ENCODE measurements around the gene NLGN4X.

DNA sequence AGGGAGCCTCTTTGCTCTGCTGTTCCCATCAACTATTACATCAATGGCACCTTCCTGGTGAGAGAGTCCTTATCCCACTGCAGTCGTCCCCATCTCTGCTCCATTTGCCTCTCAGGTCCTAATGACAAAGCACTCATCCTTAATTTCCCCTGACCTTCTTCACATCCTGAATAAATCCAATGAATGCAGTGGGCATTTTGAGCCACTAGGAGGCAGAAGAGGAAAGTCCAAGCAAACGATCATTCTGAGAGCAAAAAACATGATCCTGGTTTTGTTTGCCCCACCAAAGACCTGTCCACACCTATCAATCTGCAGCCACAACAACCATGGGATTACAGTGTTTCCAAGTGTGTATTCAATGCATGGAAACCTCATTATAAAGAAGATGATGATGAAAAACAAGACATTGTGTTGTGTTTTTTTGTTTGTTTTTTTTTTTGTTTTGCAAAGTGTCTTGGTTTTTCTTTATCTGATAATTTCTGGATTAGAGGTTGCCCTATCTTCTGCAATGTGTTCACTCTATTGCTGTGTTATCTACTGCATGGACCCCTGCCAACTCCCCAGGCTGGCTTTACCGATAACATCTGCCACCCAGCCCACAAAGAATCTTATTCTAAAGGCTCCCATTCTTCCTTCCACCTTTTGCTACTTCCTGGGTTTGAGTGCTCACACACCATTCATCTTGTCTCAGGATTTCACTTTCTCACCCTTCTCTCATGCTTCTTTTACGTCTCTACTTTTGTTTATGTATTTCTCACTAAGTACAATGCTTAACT lies 207.2 kb downstream of the NLGN4X start:
- TF ChIP-seq POLR2A (IDR thresholded peaks at IDR 0.05): no peak
- TF ChIP-seq, protein P1, sequence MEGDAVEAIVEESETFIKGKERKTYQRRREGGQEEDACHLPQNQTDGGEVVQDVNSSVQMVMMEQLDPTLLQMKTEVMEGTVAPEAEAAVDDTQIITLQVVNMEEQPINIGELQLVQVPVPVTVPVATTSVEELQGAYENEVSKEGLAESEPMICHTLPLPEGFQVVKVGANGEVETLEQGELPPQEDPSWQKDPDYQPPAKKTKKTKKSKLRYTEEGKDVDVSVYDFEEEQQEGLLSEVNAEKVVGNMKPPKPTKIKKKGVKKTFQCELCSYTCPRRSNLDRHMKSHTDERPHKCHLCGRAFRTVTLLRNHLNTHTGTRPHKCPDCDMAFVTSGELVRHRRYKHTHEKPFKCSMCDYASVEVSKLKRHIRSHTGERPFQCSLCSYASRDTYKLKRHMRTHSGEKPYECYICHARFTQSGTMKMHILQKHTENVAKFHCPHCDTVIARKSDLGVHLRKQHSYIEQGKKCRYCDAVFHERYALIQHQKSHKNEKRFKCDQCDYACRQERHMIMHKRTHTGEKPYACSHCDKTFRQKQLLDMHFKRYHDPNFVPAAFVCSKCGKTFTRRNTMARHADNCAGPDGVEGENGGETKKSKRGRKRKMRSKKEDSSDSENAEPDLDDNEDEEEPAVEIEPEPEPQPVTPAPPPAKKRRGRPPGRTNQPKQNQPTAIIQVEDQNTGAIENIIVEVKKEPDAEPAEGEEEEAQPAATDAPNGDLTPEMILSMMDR (IDR thresholded peaks at IDR 0.05): peak in 3 of 4 experiments; percentile 9 to 38 (median 29)

Measured in uterus (tissue), 2 donors.